ENCODE measurements around the gene SWSAP1.
"Not testable (repeated sequence)": the region's sequence is repeated elsewhere in the genome, so short reads cannot be mapped to it uniquely, and the experiment has no call there.

Gene SWSAP1

GRCh38 chr19:11338569-11339253 lies 35.8 kb upstream of the SWSAP1 start:
- Histone ChIP-seq H3K4me1 (ENCODE audit: control insufficient read depth, insufficient read depth, low read length) (peaks cover 15% of the 10 kb centered on the region), H3K27ac (ENCODE audit: low read length) (peak overlapping the region; percentile 58), H3K9ac (ENCODE audit: low read length in 2 of 2) (peak overlapping the region; percentile 63 to 68), H3K27me3 (ENCODE audit: control insufficient read depth in 1 of 2, insufficient read depth in 2 of 2, low read length in 2 of 2) (no peaks in the 10 kb centered on the region), H3K36me3 (ENCODE audit: control insufficient read depth in 2 of 2, insufficient read depth in 2 of 2, low read length in 2 of 2) (peaks cover 17 to 36% of the 10 kb centered on the region in 2 donors), H3K4me3 (ENCODE audit: low read length in 2 of 2) (peak overlapping the region; percentile 35 to 80), H3K9me3 (ENCODE audit: control insufficient read depth in 2 of 2, low read length in 2 of 2) (no peaks in the 10 kb centered on the region)

- Histone ChIP-seq H3K27me3 (ENCODE audit: control insufficient read depth in 1 of 2, insufficient read depth in 2 of 2, low read length in 2 of 2) (no peaks in the 10 kb centered on the region), H3K4me3 (ENCODE audit: low read length in 2 of 2) (peak within 1 kb of the TSS; percentile 35 to 80), H3K36me3 (ENCODE audit: control insufficient read depth in 2 of 2, insufficient read depth in 2 of 2, low read length in 2 of 2) (peaks cover 12 to 29% of the 10 kb centered on the region in 2 donors), H3K9me3 (ENCODE audit: control insufficient read depth in 2 of 2, low read length in 2 of 2) (no peaks in the 10 kb centered on the region), H3K27ac (ENCODE audit: low read length) (peak within 1 kb of the TSS; percentile 58), H3K9ac (ENCODE audit: low read length in 2 of 2) (peak within 1 kb of the TSS; percentile 63 to 72), H3K4me1 (ENCODE audit: control insufficient read depth, insufficient read depth, low read length) (peaks cover 23% of the 10 kb centered on the region)
These were observed 35.0 kb upstream of the SWSAP1 start, which contains the start of gene RAB3D for GRCh38 chr19:11339254-11340098. RAB3D (minus strand) TSS chr19:11339657; CDS start chr19:11337399, 2,258 bp downstream.

GRCh38 chr19:11340099-11340467 lies 34.4 kb upstream of the SWSAP1 start:
- peak overlapping the region; percentile 35 to 80 for H3K4me3 ChIP-seq (ENCODE audit: low read length in 2 of 2)
- H3K27ac ChIP-seq (ENCODE audit: low read length), result peak overlapping the region; percentile 58
- H3K27me3 ChIP-seq (ENCODE audit: control insufficient read depth in 1 of 2, insufficient read depth in 2 of 2, low read length in 2 of 2); H3K9me3 ChIP-seq (ENCODE audit: control insufficient read depth in 2 of 2, low read length in 2 of 2): not testable (repeated sequence)
- H3K4me1 ChIP-seq (ENCODE audit: control insufficient read depth, insufficient read depth, low read length), result peaks cover 27% of the 10 kb centered on the region
- peaks cover 9 to 26% of the 10 kb centered on the region in 2 donors for H3K36me3 ChIP-seq (ENCODE audit: control insufficient read depth in 2 of 2, insufficient read depth in 2 of 2, low read length in 2 of 2)
- peak overlapping the region in 1 of 2 donors; percentile 72 for H3K9ac ChIP-seq (ENCODE audit: low read length in 2 of 2)

GRCh38 chr19:11342429-11342828 lies 32.0 kb upstream of the SWSAP1 start:
- Histone ChIP-seq H3K36me3 (ENCODE audit: control insufficient read depth in 2 of 2, insufficient read depth in 2 of 2, low read length in 2 of 2) (peaks cover 0 to 12% of the 10 kb centered on the region in 2 donors), H3K4me3 (ENCODE audit: low read length in 2 of 2) (no peak overlapping the region), H3K27me3 (ENCODE audit: control insufficient read depth in 1 of 2, insufficient read depth in 2 of 2, low read length in 2 of 2) (no peaks in the 10 kb centered on the region), H3K27ac (ENCODE audit: low read length) (no peak overlapping the region), H3K9ac (ENCODE audit: low read length in 2 of 2) (no peak overlapping the region), H3K9me3 (ENCODE audit: control insufficient read depth in 2 of 2, low read length in 2 of 2) (no peaks in the 10 kb centered on the region), H3K4me1 (ENCODE audit: control insufficient read depth, insufficient read depth, low read length) (peaks cover 44% of the 10 kb centered on the region)

- peak overlapping the region; percentile 87 for H3K27ac ChIP-seq (ENCODE audit: low read length)
- H3K27me3 ChIP-seq (ENCODE audit: control insufficient read depth in 1 of 2, insufficient read depth in 2 of 2, low read length in 2 of 2), result no peaks in the 10 kb centered on the region
These were observed 29.2 kb upstream of the SWSAP1 start for GRCh38 chr19:11345122-11345803.

GRCh38 chr19:11346104-11346940 lies 28.1 kb upstream of the SWSAP1 start, which contains the start of the genes CCDC159 and TMEM205:
CCDC159 (plus strand) TSS chr19:11346519; CDS start chr19:11346607, 88 bp downstream.
TMEM205 (minus strand) TSS chr19:11346268; CDS start chr19:11345619, 649 bp downstream.
- peaks cover 30% of the 10 kb centered on the region for H3K4me1 ChIP-seq (ENCODE audit: control insufficient read depth, insufficient read depth, low read length)
- peaks cover 0 to 7% of the 10 kb centered on the region in 2 donors for H3K9me3 ChIP-seq (ENCODE audit: control insufficient read depth in 2 of 2, low read length in 2 of 2)
- peak within 1 kb of the TSS; percentile 87 to 93 for H3K4me3 ChIP-seq (ENCODE audit: low read length in 2 of 2)
- no peaks in the 10 kb centered on the region for H3K27me3 ChIP-seq (ENCODE audit: control insufficient read depth in 1 of 2, insufficient read depth in 2 of 2, low read length in 2 of 2)
- peak within 1 kb of the TSS; percentile 87 for H3K27ac ChIP-seq (ENCODE audit: low read length)
- peaks cover 2 to 13% of the 10 kb centered on the region in 2 donors for H3K36me3 ChIP-seq (ENCODE audit: control insufficient read depth in 2 of 2, insufficient read depth in 2 of 2, low read length in 2 of 2)
- peak within 1 kb of the TSS; percentile 91 to 93 for H3K9ac ChIP-seq (ENCODE audit: low read length in 2 of 2)

More at GRCh38 chr19:11345122-11345803, 29.2 kb upstream of the SWSAP1 start:
- H3K9ac ChIP-seq (ENCODE audit: low read length in 2 of 2), result peak overlapping the region; percentile 91 to 93
- peaks cover 2 to 12% of the 10 kb centered on the region in 2 donors for H3K36me3 ChIP-seq (ENCODE audit: control insufficient read depth in 2 of 2, insufficient read depth in 2 of 2, low read length in 2 of 2)
- H3K4me3 ChIP-seq (ENCODE audit: low read length in 2 of 2), result peak overlapping the region; percentile 87 to 93
- peaks cover 0 to 7% of the 10 kb centered on the region in 2 donors for H3K9me3 ChIP-seq (ENCODE audit: control insufficient read depth in 2 of 2, low read length in 2 of 2)
- H3K4me1 ChIP-seq (ENCODE audit: control insufficient read depth, insufficient read depth, low read length), result peaks cover 30% of the 10 kb centered on the region

GRCh38 chr19:11347546-11348039 lies 26.9 kb upstream of the SWSAP1 start:
- peaks cover 30% of the 10 kb centered on the region for H3K4me1 ChIP-seq (ENCODE audit: control insufficient read depth, insufficient read depth, low read length)
- no peak overlapping the region for H3K9ac ChIP-seq (ENCODE audit: low read length in 2 of 2)
- peaks cover 2 to 5% of the 10 kb centered on the region in 2 donors for H3K36me3 ChIP-seq (ENCODE audit: control insufficient read depth in 2 of 2, insufficient read depth in 2 of 2, low read length in 2 of 2)
- H3K27me3 ChIP-seq (ENCODE audit: control insufficient read depth in 1 of 2, insufficient read depth in 2 of 2, low read length in 2 of 2), result no peaks in the 10 kb centered on the region
- peaks cover 0 to 7% of the 10 kb centered on the region in 2 donors for H3K9me3 ChIP-seq (ENCODE audit: control insufficient read depth in 2 of 2, low read length in 2 of 2)
- no peak overlapping the region for H3K4me3 ChIP-seq (ENCODE audit: low read length in 2 of 2)
- H3K27ac ChIP-seq (ENCODE audit: low read length), result no peak overlapping the region

GRCh38 chr19:11349171-11349570 lies 25.3 kb upstream of the SWSAP1 start:
- peaks cover 0 to 7% of the 10 kb centered on the region in 2 donors for H3K9me3 ChIP-seq (ENCODE audit: control insufficient read depth in 2 of 2, low read length in 2 of 2)
- H3K36me3 ChIP-seq (ENCODE audit: control insufficient read depth in 2 of 2, insufficient read depth in 2 of 2, low read length in 2 of 2), result peaks cover 2% of the 10 kb centered on the region in 2 donors
- no peak overlapping the region for H3K9ac ChIP-seq (ENCODE audit: low read length in 2 of 2)
- H3K4me3 ChIP-seq (ENCODE audit: low read length in 2 of 2), result no peak overlapping the region
- H3K4me1 ChIP-seq (ENCODE audit: control insufficient read depth, insufficient read depth, low read length), result peaks cover 25% of the 10 kb centered on the region
- no peaks in the 10 kb centered on the region for H3K27me3 ChIP-seq (ENCODE audit: control insufficient read depth in 1 of 2, insufficient read depth in 2 of 2, low read length in 2 of 2)
- H3K27ac ChIP-seq (ENCODE audit: low read length), result no peak overlapping the region

- not testable (repeated sequence) for H3K9me3 ChIP-seq (ENCODE audit: control insufficient read depth in 2 of 2, low read length in 2 of 2); H3K27me3 ChIP-seq (ENCODE audit: control insufficient read depth in 1 of 2, insufficient read depth in 2 of 2, low read length in 2 of 2); H3K27ac ChIP-seq (ENCODE audit: low read length); H3K4me3 ChIP-seq (ENCODE audit: low read length in 2 of 2); H3K36me3 ChIP-seq (ENCODE audit: control insufficient read depth in 2 of 2, insufficient read depth in 2 of 2, low read length in 2 of 2); H3K9ac ChIP-seq (ENCODE audit: low read length in 2 of 2)
- H3K4me1 ChIP-seq (ENCODE audit: control insufficient read depth, insufficient read depth, low read length), result peaks cover 13% of the 10 kb centered on the region
These were observed 20.4 kb upstream of the SWSAP1 start for GRCh38 chr19:11354102-11354501.

Measured in stomach smooth muscle (tissue), 2 donors.